ENCODE data around the gene OSBPL5.

DNA sequence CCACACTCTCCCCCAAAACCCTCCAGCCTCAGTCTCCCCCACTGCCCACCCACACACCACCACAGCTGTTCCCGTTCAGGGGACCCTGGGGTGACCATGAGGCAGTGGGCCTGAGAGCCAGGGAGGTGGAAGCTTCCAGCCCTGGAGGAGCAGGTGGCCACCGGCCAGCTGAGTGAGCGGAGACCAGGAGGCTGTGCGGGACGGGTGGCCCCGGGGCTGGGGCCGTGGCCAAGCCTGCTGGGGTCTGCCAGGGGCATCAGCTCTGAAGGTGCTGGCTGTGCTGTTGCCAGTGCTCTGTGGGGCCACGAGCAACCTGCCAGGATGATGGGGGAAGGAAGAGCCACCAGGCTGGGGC, 26.0 kb downstream of the OSBPL5 start:
- TF ChIP-seq, protein P1, sequence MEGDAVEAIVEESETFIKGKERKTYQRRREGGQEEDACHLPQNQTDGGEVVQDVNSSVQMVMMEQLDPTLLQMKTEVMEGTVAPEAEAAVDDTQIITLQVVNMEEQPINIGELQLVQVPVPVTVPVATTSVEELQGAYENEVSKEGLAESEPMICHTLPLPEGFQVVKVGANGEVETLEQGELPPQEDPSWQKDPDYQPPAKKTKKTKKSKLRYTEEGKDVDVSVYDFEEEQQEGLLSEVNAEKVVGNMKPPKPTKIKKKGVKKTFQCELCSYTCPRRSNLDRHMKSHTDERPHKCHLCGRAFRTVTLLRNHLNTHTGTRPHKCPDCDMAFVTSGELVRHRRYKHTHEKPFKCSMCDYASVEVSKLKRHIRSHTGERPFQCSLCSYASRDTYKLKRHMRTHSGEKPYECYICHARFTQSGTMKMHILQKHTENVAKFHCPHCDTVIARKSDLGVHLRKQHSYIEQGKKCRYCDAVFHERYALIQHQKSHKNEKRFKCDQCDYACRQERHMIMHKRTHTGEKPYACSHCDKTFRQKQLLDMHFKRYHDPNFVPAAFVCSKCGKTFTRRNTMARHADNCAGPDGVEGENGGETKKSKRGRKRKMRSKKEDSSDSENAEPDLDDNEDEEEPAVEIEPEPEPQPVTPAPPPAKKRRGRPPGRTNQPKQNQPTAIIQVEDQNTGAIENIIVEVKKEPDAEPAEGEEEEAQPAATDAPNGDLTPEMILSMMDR (conservative IDR thresholded peaks at IDR 0.05): no peak
- no peak for TF ChIP-seq EZH2 (IDR thresholded peaks at IDR 0.05; ENCODE audit: low read depth)
